HG03378 (cell line): ENCODE data around the gene RABL2B.
"Not testable (repeated sequence)": the region's sequence is repeated elsewhere in the genome, so short reads cannot be mapped to it uniquely, and the experiment has no call there.

Experiments
- ATAC-seq: cut with Tn5 transposase; IDR thresholded peaks from one replicate; pipeline ENCODE4 v1.9.1; 2021; ENCODE audit warnings: mild to moderate bottlenecking, moderate library complexity; ENCODE audit not compliant: unreplicated experiment

Gene RABL2B

DNA sequence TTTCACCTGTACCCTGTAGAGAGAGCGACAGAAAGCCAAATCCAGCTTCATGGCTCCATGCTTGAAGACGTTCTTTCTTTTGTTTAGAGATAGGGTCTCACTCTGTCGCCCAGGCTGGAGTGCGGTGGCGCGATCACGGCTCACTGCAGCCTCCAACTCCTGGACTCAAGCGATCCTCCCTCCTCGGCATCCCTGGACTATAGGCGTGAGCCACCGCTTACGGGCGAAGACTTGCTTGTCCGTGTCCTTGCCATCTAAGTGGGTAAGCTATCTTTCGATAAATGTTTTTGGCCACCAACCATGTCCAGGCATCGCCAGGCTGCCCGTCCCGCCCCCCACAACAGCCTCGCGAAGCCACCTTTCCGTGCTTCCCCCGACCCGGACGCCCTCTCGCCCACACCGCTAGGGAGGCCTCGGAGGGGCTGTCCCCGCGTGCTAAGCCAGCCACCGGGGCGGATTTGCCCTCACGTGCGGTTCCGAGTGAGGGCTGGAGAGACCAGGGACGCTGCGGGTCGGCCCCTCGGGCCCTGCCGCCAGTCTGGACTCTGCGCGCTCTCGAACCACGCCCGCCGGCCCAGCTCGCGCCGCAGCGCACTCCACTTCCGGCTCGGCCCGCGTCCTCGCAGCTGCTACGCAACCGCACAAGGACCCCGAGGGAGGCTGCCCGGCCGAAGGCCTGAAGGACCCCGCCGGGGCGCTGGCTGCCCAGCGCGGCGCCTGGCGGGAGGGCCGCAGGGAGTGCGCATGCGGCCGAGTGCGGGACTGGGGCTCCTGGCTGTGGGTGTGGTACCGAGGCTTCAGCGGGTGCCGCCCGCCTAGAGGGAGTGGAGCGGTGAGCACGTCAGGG lies at the start of gene RABL2B:
TSS of gene RABL2B (minus strand) at position 604 of the 847 bp plus-strand sequence. CDS start 1,342 bp downstream, outside the sequence.
- peak; percentile 70 for ATAC-seq

DNA sequence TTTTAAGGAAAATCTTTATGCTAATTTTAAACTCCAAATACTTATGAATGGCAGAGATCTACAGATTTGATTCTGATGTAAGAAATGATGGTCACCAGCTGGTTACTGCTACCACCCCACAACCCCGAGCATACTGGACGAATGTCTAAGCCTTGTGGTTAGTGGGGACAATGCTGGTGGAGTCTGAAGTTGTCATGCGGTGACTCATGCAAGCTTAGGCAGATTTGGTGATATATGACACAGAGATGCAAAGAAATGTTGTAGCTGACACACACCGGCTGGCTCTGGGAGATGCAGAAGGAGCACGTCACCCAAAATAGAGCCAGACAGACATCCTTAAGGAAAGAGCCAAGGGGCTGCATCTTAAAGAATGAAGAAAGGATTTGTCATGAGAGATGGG lies 3.5 kb upstream of the RABL2B start:
- not testable (repeated sequence) for ATAC-seq

DNA sequence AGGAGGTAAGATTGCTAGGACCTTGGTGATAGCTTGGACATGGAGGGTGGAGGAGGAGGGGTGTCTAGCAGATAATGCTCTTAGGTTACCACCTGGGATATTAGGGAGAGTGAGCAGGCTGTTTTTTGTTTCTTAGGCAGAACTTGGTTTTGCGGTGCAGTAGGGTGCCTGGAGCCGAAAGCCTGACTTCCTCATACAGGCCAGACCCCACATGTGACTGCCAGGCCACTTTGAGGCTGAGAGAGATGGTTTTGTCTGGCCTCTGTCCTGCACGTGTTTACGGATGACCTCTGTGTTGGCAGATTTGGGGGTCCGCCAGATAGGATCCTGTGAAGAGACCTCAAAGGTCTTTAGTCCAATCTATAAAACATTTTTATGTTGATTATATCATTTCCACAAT lies 1.9 kb upstream of the RABL2B start:
- not testable (repeated sequence) for ATAC-seq

DNA sequence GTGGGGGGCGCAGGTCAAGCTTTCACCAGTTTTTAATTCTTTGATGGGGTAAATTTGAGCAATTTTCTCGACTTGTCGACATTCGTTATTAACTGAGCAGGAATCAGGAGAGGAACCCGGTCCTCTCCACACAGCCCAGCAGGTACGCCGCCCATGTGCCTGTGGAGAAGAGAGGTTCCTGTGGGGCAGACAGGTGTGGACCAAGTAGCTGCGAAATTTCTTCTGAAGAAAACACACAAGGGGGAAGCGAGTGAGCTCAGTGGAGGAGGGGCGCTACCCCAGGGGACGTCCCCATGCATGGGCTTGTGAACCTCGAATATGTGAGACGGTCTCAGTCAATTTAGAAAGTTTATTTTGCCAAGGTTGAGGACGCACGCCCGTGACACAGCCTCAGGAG lies 442 bp upstream of the RABL2B start:
- ATAC-seq, result peak; percentile 27

DNA sequence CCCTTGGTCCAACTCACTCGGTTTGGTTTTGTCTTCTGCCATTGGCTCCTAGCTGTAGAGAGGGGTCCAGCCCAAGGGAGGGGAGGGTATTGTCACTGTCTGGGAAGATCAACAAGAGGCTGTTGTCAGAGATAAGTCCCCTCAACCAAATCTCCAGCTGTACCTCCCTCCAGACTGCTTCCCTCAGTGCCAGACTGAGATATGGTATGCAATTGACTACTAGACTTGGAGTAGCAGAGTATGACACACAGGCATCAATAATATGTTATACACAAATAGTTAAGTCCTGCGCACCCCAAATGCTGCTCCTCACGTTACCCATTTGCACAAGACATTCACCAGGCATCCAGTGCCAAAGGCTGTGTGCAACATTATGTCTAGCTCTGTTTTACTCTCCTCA lies 1.2 kb downstream of the RABL2B start:
- ATAC-seq, result not testable (repeated sequence)

DNA sequence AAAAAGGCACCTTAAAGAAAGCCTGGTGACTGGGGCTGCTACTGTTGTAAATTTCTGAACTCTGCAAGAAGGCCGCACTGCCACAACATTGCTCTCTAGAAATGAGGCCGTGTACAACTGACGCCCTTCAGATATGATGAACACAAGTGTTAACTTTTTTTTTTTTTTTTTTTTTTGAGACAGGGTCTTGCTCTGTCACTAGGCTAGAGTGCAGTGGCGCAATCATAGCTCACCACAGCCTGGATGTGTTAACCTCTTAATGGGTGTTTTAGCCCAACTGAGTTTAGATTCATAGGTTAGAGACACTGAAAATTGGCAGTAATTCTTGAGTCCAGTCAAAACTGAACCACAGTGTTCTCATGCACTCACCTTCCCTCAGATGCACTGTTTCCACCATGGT lies 3.2 kb downstream of the RABL2B start:
- ATAC-seq, result not testable (repeated sequence)

DNA sequence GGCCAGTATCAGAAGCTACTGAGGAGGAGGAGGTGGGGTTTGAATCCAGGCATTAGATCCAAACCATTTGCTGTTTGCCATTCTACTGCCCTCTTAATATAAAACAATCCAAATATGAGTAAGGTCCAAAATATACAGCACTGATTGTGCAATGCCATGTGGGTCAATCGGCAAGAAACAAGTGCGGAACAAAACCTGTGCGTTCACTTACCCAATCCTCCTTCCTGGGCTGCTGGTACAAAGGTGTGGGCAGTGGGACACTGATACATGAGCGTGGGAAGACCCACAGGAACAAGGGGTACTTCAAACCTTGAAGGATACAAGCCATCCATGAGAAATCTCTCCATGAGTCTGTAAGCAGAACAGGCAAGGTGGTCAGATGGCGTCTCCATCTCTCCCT lies 5.8 kb downstream of the RABL2B start:
- not testable (repeated sequence) for ATAC-seq

DNA sequence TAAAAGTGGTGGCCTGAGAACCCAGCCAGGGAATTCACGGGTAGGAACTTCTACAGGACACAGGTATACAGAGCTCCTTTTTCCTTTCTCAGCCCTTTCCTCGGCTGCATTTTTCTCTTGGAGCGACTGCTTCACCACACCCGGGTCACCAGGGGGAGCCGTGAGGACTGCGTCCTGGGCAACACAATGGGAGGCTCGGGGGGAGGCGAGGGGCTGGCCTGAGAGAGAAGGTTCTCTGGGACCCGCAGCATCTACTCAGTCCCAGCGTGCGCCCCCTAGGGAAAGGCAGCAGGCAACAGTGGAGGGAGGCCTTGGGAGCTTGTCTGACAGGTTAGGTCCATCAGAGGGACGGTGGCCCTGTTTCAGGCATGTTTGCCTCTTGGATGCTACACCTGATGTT lies 8.3 kb downstream of the RABL2B start:
- ATAC-seq, result not testable (repeated sequence)

DNA sequence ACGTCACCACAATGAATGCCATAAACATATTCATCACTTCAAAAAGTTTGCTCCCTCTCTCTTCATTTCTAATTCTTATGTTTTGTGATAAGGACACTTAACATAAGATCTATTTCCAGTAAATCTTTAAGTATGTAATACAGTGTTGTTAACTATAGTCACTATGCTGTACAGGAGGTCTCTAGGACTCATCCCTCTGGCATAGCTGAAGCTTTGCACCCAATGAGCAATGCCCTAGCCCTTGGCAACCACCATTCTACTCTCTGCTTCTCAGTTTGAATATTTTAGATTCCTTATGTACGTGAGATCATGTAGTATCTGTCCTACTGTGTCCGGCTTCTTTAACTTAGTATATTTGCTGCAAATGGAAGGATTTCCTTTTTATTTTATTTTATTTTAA lies 19.1 kb downstream of the RABL2B start:
- ATAC-seq, result not testable (repeated sequence)

DNA sequence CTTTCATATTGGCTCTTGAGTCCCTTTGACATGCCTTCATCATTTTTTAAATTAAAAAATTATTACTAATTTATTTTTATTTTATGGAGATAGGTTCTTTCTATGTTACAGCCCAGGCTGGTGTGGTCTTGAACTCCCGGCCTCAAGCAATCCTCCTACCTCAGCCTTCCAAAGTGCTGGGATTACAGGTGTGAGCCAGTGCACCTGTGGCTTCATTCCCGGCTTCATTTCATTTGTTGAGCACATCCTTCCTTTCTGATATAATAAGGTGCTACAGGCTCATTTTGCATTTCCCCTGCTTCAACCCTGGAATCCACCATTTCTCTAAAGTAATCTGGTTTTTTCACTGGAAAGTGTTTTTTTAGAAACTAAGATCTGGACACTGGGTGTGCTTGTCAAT lies 21.6 kb downstream of the RABL2B start:
- ATAC-seq, result not testable (repeated sequence)

DNA sequence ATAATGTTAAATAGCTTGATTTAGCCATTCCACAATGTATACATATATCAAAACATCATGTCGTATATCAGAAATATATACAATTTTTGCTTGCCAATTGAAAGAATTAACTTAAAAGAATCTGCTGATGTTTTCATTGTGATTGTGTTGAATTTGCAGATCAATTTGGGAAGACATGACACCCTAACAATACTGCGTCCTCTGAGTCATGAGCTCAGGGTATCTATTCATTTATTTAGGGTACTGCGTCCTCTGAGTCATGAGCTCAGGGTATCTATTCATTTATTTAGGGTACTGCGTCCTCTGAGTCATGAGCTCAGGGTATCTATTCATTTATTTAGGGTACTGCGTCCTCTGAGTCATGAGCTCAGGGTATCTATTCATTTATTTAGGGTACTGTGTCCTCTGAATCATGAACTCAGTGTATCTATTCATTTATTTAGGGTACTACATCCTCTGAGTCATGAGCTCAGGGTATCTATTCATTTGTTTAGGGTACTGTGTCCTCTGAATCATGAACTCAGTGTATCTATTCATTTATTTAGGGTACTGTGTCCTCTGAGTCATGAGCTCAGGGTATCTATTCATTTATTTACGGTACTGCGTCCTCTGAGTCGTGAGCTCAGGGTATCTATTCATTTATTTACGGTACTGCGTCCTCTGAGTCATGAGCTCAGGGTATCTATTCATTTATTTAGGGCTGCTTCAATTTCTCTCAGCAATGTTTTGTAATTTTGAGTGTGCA lies 23.7 kb downstream of the RABL2B start:
- ATAC-seq, result not testable (repeated sequence)

DNA sequence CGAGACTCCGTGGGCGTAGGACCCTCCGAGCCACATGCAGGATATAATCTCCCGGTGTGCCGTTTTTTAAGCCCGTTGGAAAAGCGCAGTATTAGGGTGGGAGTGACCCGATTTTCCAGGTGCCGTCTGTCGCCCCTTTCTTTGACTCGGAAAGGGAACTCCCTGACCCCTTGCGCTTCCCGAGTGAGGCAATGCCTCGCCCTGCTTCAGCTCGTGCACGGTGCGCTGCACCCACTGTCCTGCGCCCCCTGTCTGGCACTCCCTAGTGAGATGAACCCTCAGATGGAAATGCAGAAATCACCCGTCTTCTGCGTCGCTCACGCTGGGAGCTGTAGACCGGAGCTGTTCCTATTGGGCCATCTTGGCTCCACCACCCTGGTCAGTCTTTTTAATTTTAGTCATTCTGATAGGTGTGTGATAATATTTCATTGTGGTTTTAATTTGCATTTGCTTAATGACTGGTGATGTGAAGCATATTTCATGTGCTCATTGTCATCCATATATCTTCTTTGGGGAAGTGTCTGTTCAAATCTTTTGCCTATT lies 26.4 kb downstream of the RABL2B start:
- not testable (repeated sequence) for ATAC-seq

DNA sequence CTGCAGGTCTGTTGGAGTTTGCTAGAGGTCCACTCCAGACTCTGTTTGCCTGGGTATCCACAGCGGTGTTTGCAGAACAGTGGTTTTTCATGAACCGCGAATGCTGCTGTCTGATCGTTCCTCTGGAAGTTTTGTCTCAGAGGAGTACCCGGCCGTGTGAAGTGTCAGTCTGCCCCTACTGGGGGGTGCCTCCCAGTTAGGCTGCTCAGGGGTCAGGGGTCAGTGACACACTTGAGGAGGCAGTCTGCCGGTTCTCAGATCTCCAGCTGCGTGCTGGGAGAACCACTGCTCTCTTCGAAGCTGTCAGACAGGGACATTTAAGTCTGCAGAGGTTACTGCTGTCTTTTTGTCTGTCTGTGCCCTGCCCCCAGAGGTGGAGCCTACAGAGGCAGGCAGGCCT lies 27.0 kb downstream of the RABL2B start:
- ATAC-seq, result not testable (repeated sequence)

DNA sequence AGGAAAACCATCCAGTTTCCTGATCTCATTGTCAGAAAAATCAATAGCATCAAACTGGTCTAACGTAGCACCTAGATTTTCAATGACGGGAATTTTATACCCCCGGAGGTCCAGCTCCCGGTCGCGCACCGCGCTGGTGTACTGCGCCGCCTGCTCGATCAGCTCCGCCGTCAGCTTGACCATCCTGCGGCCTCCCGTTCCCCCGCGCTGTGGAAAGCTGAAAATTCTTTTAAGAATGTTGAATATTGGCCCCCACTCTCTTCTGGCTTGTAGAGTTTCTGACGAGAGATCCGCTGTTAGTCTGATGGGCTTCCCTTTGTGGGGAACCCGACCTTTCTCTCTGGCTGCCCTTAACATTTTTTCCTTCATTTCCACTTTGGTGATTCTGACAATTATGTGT lies 28.2 kb downstream of the RABL2B start:
- not testable (repeated sequence) for ATAC-seq

DNA sequence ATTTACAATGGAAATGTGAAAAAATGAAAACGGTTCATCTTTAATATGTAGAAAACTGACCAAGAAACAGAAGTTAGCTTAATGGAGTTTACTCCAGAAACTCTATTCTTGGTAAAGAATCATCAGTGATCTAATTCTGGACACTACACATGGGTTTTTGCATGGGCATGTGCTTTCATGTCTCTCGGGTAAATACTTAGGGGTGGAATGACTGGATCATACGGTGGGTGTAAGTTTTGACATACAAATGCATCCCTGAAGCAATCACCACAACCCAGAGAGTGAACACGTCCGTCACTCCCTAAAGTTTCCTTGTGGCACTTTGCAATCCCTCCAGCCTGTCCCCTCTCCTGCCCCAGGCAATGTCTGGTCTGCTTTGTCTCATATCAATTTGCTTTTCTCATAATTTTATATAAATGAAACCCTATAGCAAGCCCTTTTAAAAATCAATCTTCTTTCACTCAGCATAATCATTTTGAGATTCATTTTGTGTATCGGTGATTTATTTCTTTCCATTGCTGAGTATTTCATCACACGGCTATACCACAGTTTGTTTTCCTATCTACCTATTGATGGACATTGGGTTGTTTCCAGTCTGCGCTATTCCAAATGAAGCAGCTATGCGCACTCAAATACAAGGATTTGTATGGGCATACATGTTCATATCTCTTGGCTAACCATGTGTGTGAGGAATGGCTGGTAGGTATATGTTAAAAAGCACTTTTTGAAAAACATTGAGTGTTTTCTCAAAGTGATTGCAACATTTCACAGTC lies 33.9 kb downstream of the RABL2B start:
- not testable (repeated sequence) for ATAC-seq

DNA sequence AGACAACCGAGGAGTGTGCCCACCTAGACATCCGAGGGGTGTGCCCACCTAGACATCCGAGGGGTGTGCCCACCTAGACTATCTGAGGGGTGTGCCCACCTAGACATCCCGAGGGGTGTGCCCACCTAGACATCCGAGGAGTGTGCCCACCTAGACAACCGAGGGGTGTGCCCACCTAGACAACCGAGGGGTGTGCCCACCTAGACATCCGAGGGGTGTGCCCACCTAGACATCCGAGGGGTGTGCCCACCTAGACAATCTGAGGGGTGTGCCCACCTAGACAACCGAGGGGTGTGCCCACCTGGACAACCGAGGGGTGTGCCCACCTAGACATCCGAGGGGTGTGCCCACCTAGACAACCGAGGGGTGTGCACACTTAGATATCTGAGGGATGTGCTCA lies 34.8 kb downstream of the RABL2B start:
- not testable (repeated sequence) for ATAC-seq

DNA sequence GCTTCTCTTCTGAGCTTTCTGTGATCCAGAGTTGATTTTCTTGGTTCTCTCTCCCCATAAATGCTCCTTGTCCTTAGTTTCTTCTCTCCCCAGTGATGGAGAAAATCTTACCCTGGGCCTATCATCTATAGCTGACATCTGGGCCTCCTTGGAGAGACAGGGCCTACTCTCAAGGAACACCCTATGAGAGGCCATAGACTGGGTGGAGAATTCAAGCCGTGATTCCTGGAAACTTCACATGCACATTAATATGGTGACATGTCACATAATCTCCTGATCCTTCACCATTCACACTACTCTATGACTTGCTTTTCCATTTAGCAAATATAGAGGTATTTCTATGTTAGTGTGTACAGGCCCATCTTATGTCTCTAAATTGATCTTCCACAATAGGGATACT lies 35.9 kb downstream of the RABL2B start:
- not testable (repeated sequence) for ATAC-seq

DNA sequence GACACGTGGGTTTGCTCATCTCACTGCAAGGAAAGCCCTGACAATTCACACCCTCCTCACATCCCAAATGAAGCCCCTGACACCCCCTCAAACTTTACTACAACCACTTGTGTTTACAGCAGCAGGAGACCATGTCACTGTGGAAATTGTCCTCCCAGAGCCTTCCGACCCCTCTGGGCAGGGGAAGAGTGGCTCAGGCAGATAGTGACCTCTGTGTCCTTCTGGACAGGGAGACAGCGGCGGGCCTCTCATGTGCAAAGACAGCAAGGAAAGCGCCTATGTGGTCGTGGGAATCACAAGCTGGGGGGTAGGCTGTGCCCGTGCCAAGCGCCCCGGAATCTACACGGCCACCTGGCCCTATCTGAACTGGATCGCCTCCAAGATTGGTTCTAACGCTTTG lies 39.0 kb downstream of the RABL2B start:
- not testable (repeated sequence) for ATAC-seq

DNA sequence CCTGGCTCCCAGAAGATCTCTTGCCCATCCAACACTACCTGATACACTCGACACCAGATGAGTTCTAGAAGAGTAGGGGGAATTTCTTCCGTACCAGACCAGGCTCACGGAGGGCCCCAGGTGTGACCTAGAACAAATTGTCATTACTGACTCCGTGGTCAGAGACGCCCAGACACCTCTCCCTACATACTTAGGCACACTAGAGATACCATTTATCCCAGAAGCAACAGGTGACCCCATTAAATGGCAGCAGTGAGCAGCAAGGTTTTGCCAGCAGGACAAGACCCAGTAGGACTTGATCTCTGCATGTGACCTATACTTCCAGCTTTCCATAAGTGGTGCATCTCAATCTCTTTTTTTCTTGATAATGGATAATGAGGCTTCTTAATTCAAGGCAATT lies 42.7 kb downstream of the RABL2B start:
- ATAC-seq, result not testable (repeated sequence)

DNA sequence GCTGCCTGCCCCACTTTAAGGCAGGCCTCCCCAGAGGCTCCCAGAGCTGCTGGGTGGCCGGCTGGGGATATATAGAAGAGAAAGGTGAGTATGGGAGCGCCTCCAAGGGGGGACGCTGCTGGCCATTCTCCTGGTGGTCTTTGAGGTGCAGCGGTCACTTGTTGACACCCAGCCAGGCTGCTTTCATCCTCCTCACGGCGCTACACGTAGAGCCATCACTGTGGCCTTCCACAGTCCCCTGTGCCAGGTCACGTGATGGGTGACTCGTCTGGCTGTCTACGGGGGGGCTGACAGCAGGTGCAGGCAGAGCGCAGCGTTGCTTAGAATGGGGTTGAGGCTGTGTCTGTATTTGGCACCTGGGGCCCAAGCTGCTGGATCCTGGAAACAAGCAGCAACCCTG lies 43.5 kb downstream of the RABL2B start:
- no peak for ATAC-seq

DNA sequence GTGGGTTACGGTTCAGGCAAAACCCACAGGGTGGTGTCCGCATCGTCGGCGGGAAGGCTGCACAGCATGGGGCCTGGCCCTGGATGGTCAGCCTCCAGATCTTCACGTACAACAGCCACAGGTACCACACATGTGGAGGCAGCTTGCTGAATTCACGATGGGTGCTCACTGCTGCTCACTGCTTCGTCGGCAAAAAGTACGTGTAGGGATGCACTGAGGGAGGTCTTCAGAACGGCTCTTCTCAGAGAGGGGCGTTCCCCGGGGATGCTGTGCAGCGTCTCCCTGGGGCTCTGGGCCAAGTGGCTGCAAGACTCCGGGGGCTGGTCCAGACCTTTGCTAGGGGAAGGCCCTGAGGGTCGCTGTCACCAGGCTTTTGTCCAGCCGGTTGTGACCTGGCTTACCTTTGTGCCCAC lies 44.2 kb downstream of the RABL2B start:
- ATAC-seq, result no peak
